ENCODE results near the gene SLITRK2.

The SLITRK2 gene

GRCh38 chrX:145856181-145856580 lies 38.6 kb downstream of the SLITRK2 start:
- no peaks in the 10 kb centered on the region for H3K9me3 ChIP-seq (ENCODE audit: control insufficient read depth, low read length)
- DNase-seq (ENCODE audit: low read depth) = no peak
- H3K36me3 ChIP-seq (ENCODE audit: control insufficient read depth, insufficient read depth, low read length, severe bottlenecking) = no peaks in the 10 kb centered on the region
- peaks cover 6% of the 10 kb centered on the region for H3K4me1 ChIP-seq (ENCODE audit: control insufficient read depth, insufficient read depth, low read length)
- H3K4me3 ChIP-seq (ENCODE audit: low read length) = no peak overlapping the region
- no peak overlapping the region for H3K9ac ChIP-seq (ENCODE audit: low read length)
- H3K27me3 ChIP-seq (replicated peaks; ENCODE audit: control insufficient read depth, insufficient read depth, low read length) = no peaks in the 10 kb centered on the region

GRCh38 chrX:145861818-145862217 lies 44.2 kb downstream of the SLITRK2 start:
- no peaks in the 10 kb centered on the region for H3K36me3 ChIP-seq (ENCODE audit: control insufficient read depth, insufficient read depth, low read length, severe bottlenecking)
- no peaks in the 10 kb centered on the region for H3K4me1 ChIP-seq (ENCODE audit: control insufficient read depth, insufficient read depth, low read length)
- no peak overlapping the region for H3K4me3 ChIP-seq (ENCODE audit: low read length)
- no peaks in the 10 kb centered on the region for H3K27me3 ChIP-seq (replicated peaks; ENCODE audit: control insufficient read depth, insufficient read depth, low read length)
- H3K9ac ChIP-seq (ENCODE audit: low read length) = no peak overlapping the region
- no peak for DNase-seq (ENCODE audit: low read depth)
- peaks cover 3% of the 10 kb centered on the region for H3K9me3 ChIP-seq (ENCODE audit: control insufficient read depth, low read length)

- Histone ChIP-seq H3K4me1 (ENCODE audit: control insufficient read depth, insufficient read depth, low read length) (no peaks in the 10 kb centered on the region), H3K4me3 (ENCODE audit: low read length) (no peak overlapping the region), H3K9me3 (ENCODE audit: control insufficient read depth, low read length) (peaks cover 3% of the 10 kb centered on the region), H3K27me3 (replicated peaks; ENCODE audit: control insufficient read depth, insufficient read depth, low read length) (no peaks in the 10 kb centered on the region), H3K9ac (ENCODE audit: low read length) (no peak overlapping the region), H3K36me3 (ENCODE audit: control insufficient read depth, insufficient read depth, low read length, severe bottlenecking) (no peaks in the 10 kb centered on the region)
- DNase-seq (ENCODE audit: low read depth) = no peak
Observed at GRCh38 chrX:145865082-145865481, 47.5 kb downstream of the SLITRK2 start.
